IMR-90 (cell line): ENCODE measurements around the gene ZMYND10. TPM values are rescaled to one million over a fixed set of nuclear protein-coding genes. Genes with fewer than 3 reads are reported as not detected.
A peak's percentile ranks its signal among the peaks of the same experiment; 100 is the strongest.

ENCODE experiments used
- ATAC-seq: fragments of 200-7000 bp; cut with Tn5 transposase; 2 replicates; pipeline ENCODE4 v1.9.1; 2020; ENCODE audit warnings: low read depth, mild to moderate bottlenecking, moderate library complexity
- BruUV-seq: library from RNA; stranded (reverse); fragments of 400-500 nt; replicated peaks from 2 replicates; lab custom pipeline; 2021; lab: Mats Ljungman, UMichigan
- CTCF ChIA-PET: fragments of 300-600 bp; formaldehyde crosslinking; extraction: SDS; loops from one replicate; lab custom pipeline; 2021; ENCODE audit warnings: antibody characterized with exemption; lab: Yijun Ruan, JAX
- POLR2A ChIA-PET: fragments of 300-600 bp; sonication (Branson Sonifier 250); formaldehyde crosslinking; loops from one replicate; lab custom pipeline; 2022; ENCODE audit warnings: antibody characterized with exemption; ENCODE audit not compliant: unreplicated experiment; lab: Charles Lee
- DNase-seq: peaks from one replicate; pipeline ENCODE4 v3.0.0; 2013
- H2AFZ ChIP-seq: replicated peaks from 2 replicates; pipeline ENCODE3; 2013; ENCODE audit warnings: low read length, mild to moderate bottlenecking; ENCODE audit not compliant: poor library complexity
- H2AK5ac ChIP-seq: 2 replicates; pipeline ENCODE4 v1.6.1; 2013; ENCODE audit warnings: low read depth, low read length, inconsistent platforms
- H2AK9ac ChIP-seq: replicated peaks from 2 replicates; pipeline ENCODE3; 2013; ENCODE audit warnings: mild to moderate bottlenecking, low read depth, low read length, moderate library complexity; ENCODE audit not compliant: poor library complexity
- H2BK120ac ChIP-seq: 2 replicates; pipeline ENCODE4 v1.6.1; 2013; ENCODE audit warnings: low read depth, low read length, inconsistent platforms
- H2BK15ac ChIP-seq: 3 replicates; pipeline ENCODE4 v1.6.1; 2013; ENCODE audit warnings: low read depth, low read length, inconsistent platforms
- H2BK20ac ChIP-seq: 2 replicates; pipeline ENCODE4 v1.6.1; 2013; ENCODE audit warnings: low read depth, mild to moderate bottlenecking, inconsistent platforms, low read length, moderate library complexity
- H2BK5ac ChIP-seq: 2 replicates; pipeline ENCODE4 v1.6.1; 2013; ENCODE audit warnings: mild to moderate bottlenecking, low read depth, low read length, inconsistent platforms; ENCODE audit not compliant: poor library complexity, severe bottlenecking
- H3K14ac ChIP-seq: replicated peaks from 2 replicates; pipeline ENCODE4 v1.6.1; 2013; ENCODE audit warnings: low read depth, low read length, inconsistent platforms
- H3K18ac ChIP-seq: 2 replicates; pipeline ENCODE4 v1.6.1; 2013; ENCODE audit warnings: low read depth, low read length, control low read depth
- H3K23ac ChIP-seq: 2 replicates; pipeline ENCODE4 v1.6.1; 2013; ENCODE audit warnings: low read depth, low read length, inconsistent platforms
- H3K27ac ChIP-seq: 2 replicates; pipeline ENCODE4 v1.5.1; 2013; ENCODE audit warnings: mild to moderate bottlenecking, control low read depth, low read length; ENCODE audit not compliant: insufficient read depth
- H3K27me3 ChIP-seq: 2 replicates; pipeline ENCODE4 v1.6.1; 2013; ENCODE audit warnings: low read length; ENCODE audit not compliant: control insufficient read depth, insufficient read depth
- H3K36me3 ChIP-seq: 2 replicates; pipeline ENCODE4 v1.6.1; 2013; ENCODE audit warnings: low read length, mixed read lengths; ENCODE audit not compliant: control insufficient read depth, insufficient read depth
- H3K4ac ChIP-seq: 2 replicates; pipeline ENCODE4 v1.6.1; 2013; ENCODE audit warnings: low read depth, low read length, inconsistent platforms
- H3K4me1 ChIP-seq: 2 replicates; pipeline ENCODE4 v1.6.1; 2013; ENCODE audit warnings: low read length, mixed read lengths; ENCODE audit not compliant: control insufficient read depth, insufficient read depth
- H3K4me2 ChIP-seq: 2 replicates; pipeline ENCODE4 v1.6.1; 2013; ENCODE audit warnings: low read depth, mild to moderate bottlenecking, control low read depth, low read length, moderate library complexity
- H3K4me3 ChIP-seq: 2 replicates; pipeline ENCODE4 v1.5.1; 2013; ENCODE audit warnings: low read depth, mild to moderate bottlenecking, control low read depth, low read length, moderate library complexity; ENCODE audit not compliant: insufficient read depth
- H3K56ac ChIP-seq: 2 replicates; pipeline ENCODE4 v1.6.1; 2013; ENCODE audit warnings: low read length, inconsistent platforms; ENCODE audit not compliant: insufficient read depth; ENCODE audit errors: extremely low read depth
- H3K79me1 ChIP-seq, 2 experiments: 2 replicates each; pipeline ENCODE4 v1.6.1; 2013; ENCODE audit warnings: low read length in 2 of 2, inconsistent platforms in 1 of 2, low read depth in 1 of 2
- H3K9ac ChIP-seq: 2 replicates; pipeline ENCODE4 v1.6.1; 2013; ENCODE audit warnings: low read depth, low read length, control low read depth
- H3K9me1 ChIP-seq: 2 replicates; pipeline ENCODE4 v1.6.1; 2013; ENCODE audit warnings: low read length, inconsistent platforms; ENCODE audit not compliant: insufficient read depth
- H3K9me3 ChIP-seq: 2 replicates; pipeline ENCODE4 v1.6.1; 2013; ENCODE audit warnings: low read length; ENCODE audit not compliant: control insufficient read depth, insufficient read depth
- H4K20me1 ChIP-seq: 2 replicates; pipeline ENCODE4 v1.6.1; 2013; ENCODE audit warnings: low read length, inconsistent platforms; ENCODE audit not compliant: insufficient read depth
- H4K5ac ChIP-seq: 2 replicates; pipeline ENCODE4 v1.6.1; 2013; ENCODE audit warnings: mild to moderate bottlenecking, low read depth, low read length, control low read depth
- H4K8ac ChIP-seq, 2 experiments: 2 replicates each; pipeline ENCODE4 v1.6.1; 2013; ENCODE audit warnings: low read depth in 2 of 2, low read length in 2 of 2, control low read depth in 1 of 2, inconsistent platforms in 1 of 2
- H4K91ac ChIP-seq: 2 replicates; pipeline ENCODE4 v1.6.1; 2013; ENCODE audit warnings: low read depth, low read length, inconsistent platforms; ENCODE audit not compliant: insufficient read depth
- BHLHE40 ChIP-seq: fragments of 150-350 bp; IDR thresholded peaks from 2 replicates; pipeline ENCODE4 v1.6.1; 2016; ENCODE audit warnings: mild to moderate bottlenecking, low read depth, low read length
- MAFK ChIP-seq: IDR thresholded peaks from 2 replicates; pipeline ENCODE4 v1.6.1; 2012; ENCODE audit warnings: low read depth, low read length, improper control_type of control experiment
- RAD21 ChIP-seq: IDR thresholded peaks from 2 replicates; pipeline ENCODE4 v1.6.1; 2012; ENCODE audit warnings: low read length, improper control_type of control experiment
- RFX5 ChIP-seq: IDR thresholded peaks from 2 replicates; pipeline ENCODE4 v1.8.0; 2012; ENCODE audit warnings: low read depth, mild to moderate bottlenecking, low read length, moderate library complexity
- WGBS, 2 experiments: methylation state at CpG; one replicate each; pipeline versions ENCODE4 v1.1.5 to v1.1.7; 2013; ENCODE audit warnings: missing lambda C conversion rate in 2 of 2; ENCODE audit not compliant: insufficient read length in 1 of 2; ENCODE audit errors: extremely low coverage in 2 of 2; 5-methylcytosine and 5-hydroxymethylcytosine counted together
- dilution Hi-C: fragments of 300-500 bp; cut with HindIII; formaldehyde crosslinking; loops from one replicate; pipeline ENCODE4 v1.14.3; 2018; ENCODE audit warnings: low sequenced_read_pairs; ENCODE audit not compliant: unreplicated experiment
- in situ Hi-C: fragments of 300-500 bp; cut with MboI; formaldehyde crosslinking; loops from 3 replicates; pipeline ENCODE4 v1.14.3; 2019; ENCODE audit warnings: low sequenced_read_pairs, inconsistent platforms, mixed read lengths
- intact Hi-C: fragments of 100-400 bp; cut with micrococcal nuclease; formaldehyde crosslinking; loops from 2 replicates; pipeline ENCODE4 v1.10.0; 2022
- polyA plus RNA-seq, 3 experiments: library from polyadenylated mRNA; depleted of rRNA; stranded (reverse); fragments of >200 nt; gene quantifications; 2 replicates each; pipeline ENCODE4 v1.2.3, GENCODE V29; 2012; ENCODE audit warnings: low replicate concordance in 1 of 3
- total RNA-seq: library from RNA; depleted of rRNA; stranded (reverse); fragments of >200 nt; gene quantifications from 2 replicates; pipeline ENCODE4 v1.2.3, GENCODE V29; 2012
- TF ChIP-seq, protein P1 (sequence below): conservative IDR thresholded peaks from 2 replicates; pipeline ENCODE4 v1.5.1; 2012; ENCODE audit warnings: mild to moderate bottlenecking, low read depth, low read length, improper control_type of control experiment
- TF ChIP-seq, protein P2 (sequence below): fragments of 150-350 bp; IDR thresholded peaks from 2 replicates; pipeline ENCODE4 v1.6.1; 2016; ENCODE audit warnings: low read depth, mild to moderate bottlenecking, low read length, moderate library complexity, borderline replicate concordance

Gene ZMYND10
- total and polyA plus RNA-seq, 2 of the 4 experiments (the other 2 are of a cell fraction): 1.1 to 1.4 TPM

DNA sequence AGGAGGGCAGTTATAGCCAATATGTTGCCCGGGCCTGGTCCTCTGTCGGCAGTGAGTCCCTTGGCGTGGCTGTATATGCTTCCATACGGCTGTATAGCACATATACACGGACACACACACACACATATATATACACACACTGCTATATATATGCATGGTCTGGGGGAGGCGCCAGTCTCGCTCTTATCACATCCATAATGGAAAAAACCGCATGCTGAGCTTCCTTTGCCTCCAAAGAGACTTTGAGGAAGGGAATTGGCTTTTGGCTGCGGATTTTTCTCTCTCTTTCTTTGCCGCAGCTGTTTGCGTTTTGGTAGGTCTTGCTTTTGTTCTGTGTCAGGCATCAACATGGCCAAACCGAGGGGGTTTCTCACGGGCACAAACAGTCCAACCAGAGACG lies 25.1 kb upstream of the ZMYND10 start:
- Histone ChIP-seq H2AK9ac (no peak overlapping the region), H3K4ac (no peak overlapping the region), H3K23ac (no peak overlapping the region), H2AFZ (no peak overlapping the region), H4K91ac (no peak overlapping the region), H3K9me3 (no peaks in the 10 kb centered on the region), H2BK20ac (no peak overlapping the region), H2BK120ac (no peak overlapping the region), H4K8ac (no peak overlapping the region), H3K27ac (no peak overlapping the region), H3K9me1 (no peaks in the 10 kb centered on the region), H3K79me1 (no peaks in the 10 kb centered on the region), H3K27me3 (peaks cover 62% of the 10 kb centered on the region), H2BK5ac (no peak overlapping the region), H3K9ac (no peak overlapping the region), H2BK15ac (no peak overlapping the region), H3K4me3 (no peak overlapping the region), H3K36me3 (no peaks in the 10 kb centered on the region), H3K14ac (no peak overlapping the region), H3K56ac (no peak overlapping the region), H3K4me1 (no peaks in the 10 kb centered on the region; the same call in 1 of the 2 replicates), H3K4me2 (no peak overlapping the region), H4K20me1 (no peaks in the 10 kb centered on the region), H4K5ac (no peak overlapping the region), H3K18ac (no peak overlapping the region), H2AK5ac (no peak overlapping the region)
- no peak for TF ChIP-seq MAFK
- no peak for TF ChIP-seq BHLHE40
- no peak for TF ChIP-seq RFX5
- peak; percentile 42 for TF ChIP-seq RAD21
- TF ChIP-seq, protein P1, sequence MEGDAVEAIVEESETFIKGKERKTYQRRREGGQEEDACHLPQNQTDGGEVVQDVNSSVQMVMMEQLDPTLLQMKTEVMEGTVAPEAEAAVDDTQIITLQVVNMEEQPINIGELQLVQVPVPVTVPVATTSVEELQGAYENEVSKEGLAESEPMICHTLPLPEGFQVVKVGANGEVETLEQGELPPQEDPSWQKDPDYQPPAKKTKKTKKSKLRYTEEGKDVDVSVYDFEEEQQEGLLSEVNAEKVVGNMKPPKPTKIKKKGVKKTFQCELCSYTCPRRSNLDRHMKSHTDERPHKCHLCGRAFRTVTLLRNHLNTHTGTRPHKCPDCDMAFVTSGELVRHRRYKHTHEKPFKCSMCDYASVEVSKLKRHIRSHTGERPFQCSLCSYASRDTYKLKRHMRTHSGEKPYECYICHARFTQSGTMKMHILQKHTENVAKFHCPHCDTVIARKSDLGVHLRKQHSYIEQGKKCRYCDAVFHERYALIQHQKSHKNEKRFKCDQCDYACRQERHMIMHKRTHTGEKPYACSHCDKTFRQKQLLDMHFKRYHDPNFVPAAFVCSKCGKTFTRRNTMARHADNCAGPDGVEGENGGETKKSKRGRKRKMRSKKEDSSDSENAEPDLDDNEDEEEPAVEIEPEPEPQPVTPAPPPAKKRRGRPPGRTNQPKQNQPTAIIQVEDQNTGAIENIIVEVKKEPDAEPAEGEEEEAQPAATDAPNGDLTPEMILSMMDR: peak; percentile 26; the same call in 1 of the 2 replicates
- TF ChIP-seq, protein P2, sequence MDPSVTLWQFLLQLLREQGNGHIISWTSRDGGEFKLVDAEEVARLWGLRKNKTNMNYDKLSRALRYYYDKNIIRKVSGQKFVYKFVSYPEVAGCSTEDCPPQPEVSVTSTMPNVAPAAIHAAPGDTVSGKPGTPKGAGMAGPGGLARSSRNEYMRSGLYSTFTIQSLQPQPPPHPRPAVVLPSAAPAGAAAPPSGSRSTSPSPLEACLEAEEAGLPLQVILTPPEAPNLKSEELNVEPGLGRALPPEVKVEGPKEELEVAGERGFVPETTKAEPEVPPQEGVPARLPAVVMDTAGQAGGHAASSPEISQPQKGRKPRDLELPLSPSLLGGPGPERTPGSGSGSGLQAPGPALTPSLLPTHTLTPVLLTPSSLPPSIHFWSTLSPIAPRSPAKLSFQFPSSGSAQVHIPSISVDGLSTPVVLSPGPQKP: no peak
- POLR2A ChIA-PET: no interaction called here
- CTCF ChIA-PET: no interaction called here
- 13% methylated on average over 1 of the region's 14 CpGs; no CpG with 5 or more reads in 1 of the 2 experiments for WGBS, 2 experiments
- ATAC-seq (peak; percentile 27; the same call in 1 of the 2 replicates), DNase-seq (peak; percentile 23)
- dilution Hi-C loops (no loop called here), intact Hi-C loops (no loop called here), in situ Hi-C loops (no loop called here)
- no TSS peak for BruUV-seq
